ENCODE results near the gene PNPLA6. TPM values are rescaled to one million over a fixed set of nuclear protein-coding genes. Genes with fewer than 3 reads are reported as not detected.

PNPLA6 gene
- total RNA-seq, 3 donors from 2014 or later = 85.7 to 136 (median 121) TPM

DNA sequence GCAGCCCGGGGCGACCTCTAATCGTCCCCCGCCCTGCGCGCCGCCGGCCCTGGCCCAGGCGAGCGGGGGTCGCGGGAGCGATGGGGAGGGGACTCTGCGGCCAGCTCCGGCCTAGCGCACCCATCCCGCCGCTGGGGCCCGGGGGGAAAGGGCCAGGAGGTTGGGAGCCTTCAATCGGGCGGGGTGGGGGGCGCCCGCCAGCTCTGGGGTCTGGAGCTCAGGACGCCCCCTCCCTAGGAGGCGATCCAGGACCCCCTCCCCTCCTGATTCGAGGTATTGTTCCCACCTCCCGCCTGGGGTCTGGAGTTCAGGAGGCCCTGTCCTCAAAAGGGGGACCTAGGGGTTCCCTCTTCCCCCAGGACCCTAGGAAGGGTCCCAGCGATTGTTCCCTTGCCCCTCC lies 19.2 kb upstream of the PNPLA6 start:
- Histone ChIP-seq H3K4me3 (peak overlapping the region; percentile 34), H3K36me3 (ENCODE audit: low read depth) (no peaks in the 10 kb centered on the region), H3K4me1 (ENCODE audit: low read depth) (peaks cover 5% of the 10 kb centered on the region), H3K9me3 (no peaks in the 10 kb centered on the region)
- no peak for ATAC-seq
- intact Hi-C loops (cut with DNase I, micrococcal nuclease) = no loop called here
- DNase-seq = peak in 1 of 3 donors; percentile 55
- TF ChIP-seq, protein P1, sequence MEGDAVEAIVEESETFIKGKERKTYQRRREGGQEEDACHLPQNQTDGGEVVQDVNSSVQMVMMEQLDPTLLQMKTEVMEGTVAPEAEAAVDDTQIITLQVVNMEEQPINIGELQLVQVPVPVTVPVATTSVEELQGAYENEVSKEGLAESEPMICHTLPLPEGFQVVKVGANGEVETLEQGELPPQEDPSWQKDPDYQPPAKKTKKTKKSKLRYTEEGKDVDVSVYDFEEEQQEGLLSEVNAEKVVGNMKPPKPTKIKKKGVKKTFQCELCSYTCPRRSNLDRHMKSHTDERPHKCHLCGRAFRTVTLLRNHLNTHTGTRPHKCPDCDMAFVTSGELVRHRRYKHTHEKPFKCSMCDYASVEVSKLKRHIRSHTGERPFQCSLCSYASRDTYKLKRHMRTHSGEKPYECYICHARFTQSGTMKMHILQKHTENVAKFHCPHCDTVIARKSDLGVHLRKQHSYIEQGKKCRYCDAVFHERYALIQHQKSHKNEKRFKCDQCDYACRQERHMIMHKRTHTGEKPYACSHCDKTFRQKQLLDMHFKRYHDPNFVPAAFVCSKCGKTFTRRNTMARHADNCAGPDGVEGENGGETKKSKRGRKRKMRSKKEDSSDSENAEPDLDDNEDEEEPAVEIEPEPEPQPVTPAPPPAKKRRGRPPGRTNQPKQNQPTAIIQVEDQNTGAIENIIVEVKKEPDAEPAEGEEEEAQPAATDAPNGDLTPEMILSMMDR (IDR thresholded peaks at IDR 0.05) = no peak

DNA sequence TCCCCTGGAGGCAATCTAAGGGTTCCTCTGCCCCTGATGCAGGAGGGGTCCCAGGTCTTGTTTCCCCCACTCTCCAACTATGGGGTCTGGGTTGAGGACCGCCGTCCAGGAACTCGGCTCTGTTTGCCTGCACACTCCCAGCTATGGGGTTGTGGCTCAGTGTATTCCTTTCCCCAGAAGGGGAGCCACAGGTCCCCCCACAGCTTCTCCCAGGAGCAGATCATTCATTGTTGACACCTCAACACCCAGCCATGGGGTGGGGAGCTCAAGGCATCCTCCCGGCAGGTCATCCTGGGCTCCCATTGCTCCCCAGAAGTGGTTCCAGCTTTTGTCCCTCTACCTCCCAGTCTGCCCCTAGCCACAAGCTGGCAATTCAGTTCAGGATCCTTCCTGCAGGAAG lies 18.6 kb upstream of the PNPLA6 start:
- intact Hi-C loops (cut with DNase I, micrococcal nuclease) = no loop called here
- TF ChIP-seq, protein P1 (IDR thresholded peaks at IDR 0.05) = no peak
- no peak for DNase-seq

GRCh38 chr19:7519361-7520130 lies 16.0 kb upstream of the PNPLA6 start:
- TF ChIP-seq, protein P1 (IDR thresholded peaks at IDR 0.05) = no peak
- Histone ChIP-seq H3K4me3 (no peak overlapping the region), H3K4me1 (ENCODE audit: low read depth) (peaks cover 23% of the 10 kb centered on the region), H3K9me3 (no peaks in the 10 kb centered on the region), H3K36me3 (ENCODE audit: low read depth) (no peaks in the 10 kb centered on the region)
- no peak for ATAC-seq
- no peak for DNase-seq
- intact Hi-C loops (cut with DNase I, micrococcal nuclease) = no loop called here

More for the DNA sequence above, 18.6 kb upstream of the PNPLA6 start:
- no peak for ATAC-seq
- no peak overlapping the region for H3K4me3 ChIP-seq
- H3K4me1 ChIP-seq (ENCODE audit: low read depth) = peaks cover 9% of the 10 kb centered on the region
- no peaks in the 10 kb centered on the region for H3K9me3 ChIP-seq
- H3K36me3 ChIP-seq (ENCODE audit: low read depth) = no peaks in the 10 kb centered on the region

DNA sequence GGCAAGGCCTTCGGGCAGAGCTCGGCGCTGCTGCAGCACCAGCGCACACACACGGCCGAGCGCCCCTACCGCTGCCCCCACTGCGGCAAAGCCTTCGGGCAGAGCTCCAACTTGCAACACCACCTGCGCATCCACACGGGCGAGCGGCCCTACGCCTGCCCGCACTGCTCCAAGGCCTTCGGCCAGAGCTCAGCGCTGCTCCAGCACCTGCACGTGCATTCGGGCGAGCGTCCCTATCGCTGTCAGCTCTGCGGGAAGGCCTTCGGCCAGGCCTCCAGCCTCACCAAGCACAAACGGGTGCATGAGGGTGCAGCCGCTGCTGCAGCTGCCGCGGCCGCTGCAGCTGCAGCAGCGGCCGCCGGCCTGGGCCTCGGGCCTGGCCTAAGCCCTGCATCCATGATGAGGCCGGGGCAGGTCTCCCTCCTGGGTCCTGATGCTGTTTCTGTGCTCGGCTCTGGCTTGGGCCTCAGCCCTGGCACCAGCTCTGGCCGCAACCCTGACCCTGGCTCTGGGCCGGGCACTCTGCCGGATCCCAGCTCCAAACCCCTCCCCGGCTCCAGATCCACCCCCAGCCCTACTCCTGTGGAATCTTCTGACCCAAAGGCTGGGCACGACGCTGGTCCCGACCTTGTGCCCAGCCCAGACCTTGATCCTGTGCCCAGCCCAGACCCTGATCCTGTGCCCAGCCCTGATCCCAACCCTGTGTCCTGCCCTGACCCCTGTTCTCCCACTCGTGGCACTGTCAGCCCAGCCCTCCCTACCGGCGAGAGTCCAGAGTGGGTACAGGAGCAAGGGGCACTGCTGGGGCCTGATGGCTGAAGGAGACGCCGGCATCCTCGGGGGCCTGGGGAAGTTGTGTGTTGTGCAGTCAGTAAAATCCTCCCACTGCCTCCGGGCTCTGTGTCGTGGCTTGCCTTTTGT lies 15.1 kb upstream of the PNPLA6 start:
- intact Hi-C loops (cut with DNase I, micrococcal nuclease) = no loop called here
- no peak for DNase-seq
- Histone ChIP-seq H3K36me3 (ENCODE audit: low read depth) (no peaks in the 10 kb centered on the region), H3K9me3 (no peaks in the 10 kb centered on the region), H3K4me3 (no peak overlapping the region), H3K4me1 (ENCODE audit: low read depth) (peaks cover 23% of the 10 kb centered on the region)
- no peak for ATAC-seq
- TF ChIP-seq, protein P1 (IDR thresholded peaks at IDR 0.05) = no peak

DNA sequence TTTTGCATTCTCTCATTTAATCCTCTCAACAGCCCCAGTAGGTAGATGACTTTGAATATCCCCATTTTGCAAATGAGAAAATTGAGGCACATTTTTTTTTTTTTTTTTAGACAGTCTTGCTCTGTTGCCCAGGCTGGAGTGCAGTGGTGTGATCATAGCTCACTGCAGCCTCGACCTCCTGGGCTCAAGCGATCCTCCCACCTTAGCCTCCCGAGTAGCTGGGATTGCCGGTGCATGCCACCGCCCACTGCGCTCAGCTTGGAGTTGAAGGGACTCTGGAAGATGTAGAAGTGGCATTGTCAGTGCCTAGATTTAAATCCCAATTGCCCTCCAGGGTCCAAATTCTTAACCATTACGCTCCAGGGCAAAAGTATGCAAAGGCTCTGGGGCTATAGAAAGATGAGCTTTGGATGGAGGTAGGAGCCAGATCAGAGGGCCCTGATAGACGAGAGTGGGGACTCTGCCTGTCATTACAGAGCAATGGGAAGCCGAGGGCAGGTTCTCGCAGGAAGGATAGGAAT lies 13.9 kb upstream of the PNPLA6 start:
- ATAC-seq = no peak
- Histone ChIP-seq H3K9me3 (no peaks in the 10 kb centered on the region), H3K4me3 (no peak overlapping the region), H3K4me1 (ENCODE audit: low read depth) (peaks cover 20% of the 10 kb centered on the region), H3K36me3 (ENCODE audit: low read depth) (no peaks in the 10 kb centered on the region)
- intact Hi-C loops (cut with DNase I, micrococcal nuclease) = no loop called here
- TF ChIP-seq, protein P1 (IDR thresholded peaks at IDR 0.05) = no peak
- DNase-seq = no peak
